ENCODE results near the gene HPCAL4. TPM values are rescaled to one million over a fixed set of nuclear protein-coding genes. Genes with fewer than 3 reads are reported as not detected.

Gene HPCAL4
- total and polyA plus RNA-seq, 9 of the 15 experiments (the other 6 are each of a cell fraction or from before 2014, with no cell fraction given): 0.01 to 0.04 (median 0.04) TPM; not detected in 4

GRCh38 chr1:39690794-39691382 lies 345 bp downstream of the HPCAL4 start (continued):
- TF ChIP-seq, protein P1, sequence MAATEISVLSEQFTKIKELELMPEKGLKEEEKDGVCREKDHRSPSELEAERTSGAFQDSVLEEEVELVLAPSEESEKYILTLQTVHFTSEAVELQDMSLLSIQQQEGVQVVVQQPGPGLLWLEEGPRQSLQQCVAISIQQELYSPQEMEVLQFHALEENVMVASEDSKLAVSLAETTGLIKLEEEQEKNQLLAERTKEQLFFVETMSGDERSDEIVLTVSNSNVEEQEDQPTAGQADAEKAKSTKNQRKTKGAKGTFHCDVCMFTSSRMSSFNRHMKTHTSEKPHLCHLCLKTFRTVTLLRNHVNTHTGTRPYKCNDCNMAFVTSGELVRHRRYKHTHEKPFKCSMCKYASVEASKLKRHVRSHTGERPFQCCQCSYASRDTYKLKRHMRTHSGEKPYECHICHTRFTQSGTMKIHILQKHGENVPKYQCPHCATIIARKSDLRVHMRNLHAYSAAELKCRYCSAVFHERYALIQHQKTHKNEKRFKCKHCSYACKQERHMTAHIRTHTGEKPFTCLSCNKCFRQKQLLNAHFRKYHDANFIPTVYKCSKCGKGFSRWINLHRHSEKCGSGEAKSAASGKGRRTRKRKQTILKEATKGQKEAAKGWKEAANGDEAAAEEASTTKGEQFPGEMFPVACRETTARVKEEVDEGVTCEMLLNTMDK (IDR thresholded peaks at IDR 0.05; ENCODE audit: borderline replicate concordance, insufficient read depth, low read depth, low read length, poor library complexity, severe bottlenecking): no peak
- TF ChIP-seq ZNF311 (CRISPR knock-in tag; IDR thresholded peaks at IDR 0.05): no peak
- no peak for TF ChIP-seq ZNF76 (CRISPR knock-in tag; IDR thresholded peaks at IDR 0.05; ENCODE audit: borderline replicate concordance)
- no peak for TF ChIP-seq TGIF2 (CRISPR knock-in tag; IDR thresholded peaks at IDR 0.05)
- TF ChIP-seq PTBP1 (IDR thresholded peaks at IDR 0.05; ENCODE audit: low read depth, low read length): no peak
- TF ChIP-seq HNRNPUL1 (IDR thresholded peaks at IDR 0.05; ENCODE audit: low read length): no peak
- TF ChIP-seq ARID4B (CRISPR knock-in tag; IDR thresholded peaks at IDR 0.05): 0 out of 2 replicates have a peak, but pooled peaks have one; percentile 25
- no peak for TF ChIP-seq MTF1 (CRISPR knock-in tag; IDR thresholded peaks at IDR 0.05; ENCODE audit: borderline replicate concordance)
- no peak for TF ChIP-seq HIVEP1 (CRISPR knock-in tag; IDR thresholded peaks at IDR 0.05)
- TF ChIP-seq ZNF184 (CRISPR knock-in tag; IDR thresholded peaks at IDR 0.05): no peak
- TF ChIP-seq USF1 (CRISPR knock-in tag; IDR thresholded peaks at IDR 0.05): 0 out of 2 replicates have a peak, but pooled peaks have one; percentile 42
- no peak for TF ChIP-seq TCF7 (IDR thresholded peaks at IDR 0.05; ENCODE audit: borderline replicate concordance)
- TF ChIP-seq, protein P2, sequence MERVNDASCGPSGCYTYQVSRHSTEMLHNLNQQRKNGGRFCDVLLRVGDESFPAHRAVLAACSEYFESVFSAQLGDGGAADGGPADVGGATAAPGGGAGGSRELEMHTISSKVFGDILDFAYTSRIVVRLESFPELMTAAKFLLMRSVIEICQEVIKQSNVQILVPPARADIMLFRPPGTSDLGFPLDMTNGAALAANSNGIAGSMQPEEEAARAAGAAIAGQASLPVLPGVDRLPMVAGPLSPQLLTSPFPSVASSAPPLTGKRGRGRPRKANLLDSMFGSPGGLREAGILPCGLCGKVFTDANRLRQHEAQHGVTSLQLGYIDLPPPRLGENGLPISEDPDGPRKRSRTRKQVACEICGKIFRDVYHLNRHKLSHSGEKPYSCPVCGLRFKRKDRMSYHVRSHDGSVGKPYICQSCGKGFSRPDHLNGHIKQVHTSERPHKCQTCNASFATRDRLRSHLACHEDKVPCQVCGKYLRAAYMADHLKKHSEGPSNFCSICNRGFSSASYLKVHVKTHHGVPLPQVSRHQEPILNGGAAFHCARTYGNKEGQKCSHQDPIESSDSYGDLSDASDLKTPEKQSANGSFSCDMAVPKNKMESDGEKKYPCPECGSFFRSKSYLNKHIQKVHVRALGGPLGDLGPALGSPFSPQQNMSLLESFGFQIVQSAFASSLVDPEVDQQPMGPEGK (CRISPR knock-in tag; IDR thresholded peaks at IDR 0.05; ENCODE audit: borderline replicate concordance): no peak
- no peak for TF ChIP-seq CAMTA2 (CRISPR knock-in tag; conservative IDR thresholded peaks at IDR 0.05)
- no peak for TF ChIP-seq ZNF445 (CRISPR knock-in tag; IDR thresholded peaks at IDR 0.05; ENCODE audit: low read depth)
- no peak for TF ChIP-seq ID3 (CRISPR knock-in tag; IDR thresholded peaks at IDR 0.05)
- no peak for TF ChIP-seq ID3 (tag; IDR thresholded peaks at IDR 0.05)
